ENCODE data around the gene PLEKHM3. TPM values are rescaled to one million over a fixed set of nuclear protein-coding genes. Genes with fewer than 3 reads are reported as not detected.

PLEKHM3 gene
- total RNA-seq, 1 experiment from 2014 or later = 8.4 TPM

- BruUV-seq (replicated peaks) = no TSS peak
- no peak for DNase-seq
- no peaks in the 10 kb centered on the region for H3K4me1 ChIP-seq (replicated peaks; ENCODE audit: insufficient read depth)
Measured at GRCh38 chr2:207928079-207928478, 97.2 kb downstream of the PLEKHM3 start.

GRCh38 chr2:207926989-207927300 lies 98.4 kb downstream of the PLEKHM3 start:
- ChIA-PET POLR2A (ENCODE audit: unreplicated experiment) (no interaction called here), CTCF (no interaction called here)
- H3K27me3 ChIP-seq (ENCODE audit: insufficient read depth, low read depth) = no peaks in the 10 kb centered on the region

More at GRCh38 chr2:207928079-207928478, 97.2 kb downstream of the PLEKHM3 start:
- intact Hi-C loops (cut with micrococcal nuclease; ENCODE audit: unreplicated experiment) = no loop called here
- no peak overlapping the region for H3K27ac ChIP-seq
- TF ChIP-seq CTCF (conservative IDR thresholded peaks at IDR 0.05) (no peak), EZH2 (IDR thresholded peaks at IDR 0.05; ENCODE audit: low read depth) (no peak)
- H3K9me2 ChIP-seq (ENCODE audit: insufficient read depth) = no peaks in the 10 kb centered on the region
- ChIA-PET POLR2A (ENCODE audit: unreplicated experiment) (no interaction called here), CTCF (no interaction called here)
- no peaks in the 10 kb centered on the region for H4K20me1 ChIP-seq (ENCODE audit: insufficient read depth)
- H3F3A ChIP-seq (ENCODE audit: insufficient read depth, low read depth) = no peaks in the 10 kb centered on the region
- H3K79me2 ChIP-seq (ENCODE audit: low read depth) = no peaks in the 10 kb centered on the region
- H3K4me2 ChIP-seq = no peak overlapping the region
- no peaks in the 10 kb centered on the region for H3K9me3 ChIP-seq (ENCODE audit: insufficient read depth, low read depth)
- H3K4me3 ChIP-seq = no peak overlapping the region
- H3K27me3 ChIP-seq (ENCODE audit: insufficient read depth, low read depth) = no peaks in the 10 kb centered on the region
- H3K36me3 ChIP-seq (ENCODE audit: low read depth) = no peaks in the 10 kb centered on the region
- no peak overlapping the region for H2AFZ ChIP-seq

GRCh38 chr2:207926133-207926988 lies 99.0 kb downstream of the PLEKHM3 start:
- Histone ChIP-seq H4K20me1 (ENCODE audit: insufficient read depth) (no peaks in the 10 kb centered on the region), H3F3A (ENCODE audit: insufficient read depth, low read depth) (no peaks in the 10 kb centered on the region), H3K9me2 (ENCODE audit: insufficient read depth) (no peaks in the 10 kb centered on the region), H3K4me3 (no peak overlapping the region), H2AFZ (no peak overlapping the region), H3K36me3 (ENCODE audit: low read depth) (no peaks in the 10 kb centered on the region), H3K79me2 (ENCODE audit: low read depth) (no peaks in the 10 kb centered on the region), H3K4me2 (no peak overlapping the region), H3K4me1 (replicated peaks; ENCODE audit: insufficient read depth) (no peaks in the 10 kb centered on the region), H3K9me3 (ENCODE audit: insufficient read depth, low read depth) (no peaks in the 10 kb centered on the region), H3K27me3 (ENCODE audit: insufficient read depth, low read depth) (no peaks in the 10 kb centered on the region), H3K27ac (no peak overlapping the region)
- no peak for DNase-seq
- intact Hi-C loops (cut with micrococcal nuclease; ENCODE audit: unreplicated experiment) = no loop called here
- POLR2A ChIA-PET (ENCODE audit: unreplicated experiment) = no interaction called here
- TF ChIP-seq EZH2 (IDR thresholded peaks at IDR 0.05; ENCODE audit: low read depth) (no peak), CTCF (conservative IDR thresholded peaks at IDR 0.05) (no peak)
- CTCF ChIA-PET = no interaction called here
- BruUV-seq (replicated peaks) = no TSS peak

More at GRCh38 chr2:207926989-207927300, 98.4 kb downstream of the PLEKHM3 start:
- intact Hi-C loops (cut with micrococcal nuclease; ENCODE audit: unreplicated experiment) = no loop called here
- H2AFZ ChIP-seq = no peak overlapping the region
- H4K20me1 ChIP-seq (ENCODE audit: insufficient read depth) = no peaks in the 10 kb centered on the region
- no peaks in the 10 kb centered on the region for H3K9me3 ChIP-seq (ENCODE audit: insufficient read depth, low read depth)
- no peak overlapping the region for H3K4me3 ChIP-seq
- no peaks in the 10 kb centered on the region for H3K9me2 ChIP-seq (ENCODE audit: insufficient read depth)
- no TSS peak for BruUV-seq (replicated peaks)
- no peaks in the 10 kb centered on the region for H3K36me3 ChIP-seq (ENCODE audit: low read depth)
- H3K4me2 ChIP-seq = no peak overlapping the region
- no peak overlapping the region for H3K27ac ChIP-seq
- no peak for DNase-seq
- H3F3A ChIP-seq (ENCODE audit: insufficient read depth, low read depth) = no peaks in the 10 kb centered on the region
- no peaks in the 10 kb centered on the region for H3K4me1 ChIP-seq (replicated peaks; ENCODE audit: insufficient read depth)
- TF ChIP-seq CTCF (conservative IDR thresholded peaks at IDR 0.05) = no peak
- no peak for TF ChIP-seq EZH2 (IDR thresholded peaks at IDR 0.05; ENCODE audit: low read depth)
- no peaks in the 10 kb centered on the region for H3K79me2 ChIP-seq (ENCODE audit: low read depth)
